IMR-90 (cell line): Measurements from ENCODE around the gene PCCA. TPM values are rescaled to one million over a fixed set of nuclear protein-coding genes. Genes with fewer than 3 reads are reported as not detected.
A peak's percentile ranks its signal among the peaks of the same experiment; 100 is the strongest.

ENCODE experiments used
- ATAC-seq: fragments of 200-7000 bp; cut with Tn5 transposase; 2 replicates; pipeline ENCODE4 v1.9.1; 2020; ENCODE audit warnings: low read depth, mild to moderate bottlenecking, moderate library complexity
- BruUV-seq: library from RNA; stranded (reverse); fragments of 400-500 nt; replicated peaks from 2 replicates; lab custom pipeline; 2021; lab: Mats Ljungman, UMichigan
- CTCF ChIA-PET: fragments of 300-600 bp; formaldehyde crosslinking; extraction: SDS; loops from one replicate; lab custom pipeline; 2021; ENCODE audit warnings: antibody characterized with exemption; lab: Yijun Ruan, JAX
- POLR2A ChIA-PET: fragments of 300-600 bp; sonication (Branson Sonifier 250); formaldehyde crosslinking; loops from one replicate; lab custom pipeline; 2022; ENCODE audit warnings: antibody characterized with exemption; ENCODE audit not compliant: unreplicated experiment; lab: Charles Lee
- DNase-seq: peaks from one replicate; pipeline ENCODE4 v3.0.0; 2013
- H2AFZ ChIP-seq: replicated peaks from 2 replicates; pipeline ENCODE3; 2013; ENCODE audit warnings: low read length, mild to moderate bottlenecking; ENCODE audit not compliant: poor library complexity
- H2AK5ac ChIP-seq: 2 replicates; pipeline ENCODE4 v1.6.1; 2013; ENCODE audit warnings: low read depth, low read length, inconsistent platforms
- H2AK9ac ChIP-seq: replicated peaks from 2 replicates; pipeline ENCODE3; 2013; ENCODE audit warnings: mild to moderate bottlenecking, low read depth, low read length, moderate library complexity; ENCODE audit not compliant: poor library complexity
- H2BK120ac ChIP-seq: 2 replicates; pipeline ENCODE4 v1.6.1; 2013; ENCODE audit warnings: low read depth, low read length, inconsistent platforms
- H2BK15ac ChIP-seq: 3 replicates; pipeline ENCODE4 v1.6.1; 2013; ENCODE audit warnings: low read depth, low read length, inconsistent platforms
- H2BK20ac ChIP-seq: 2 replicates; pipeline ENCODE4 v1.6.1; 2013; ENCODE audit warnings: low read depth, mild to moderate bottlenecking, inconsistent platforms, low read length, moderate library complexity
- H2BK5ac ChIP-seq: 2 replicates; pipeline ENCODE4 v1.6.1; 2013; ENCODE audit warnings: mild to moderate bottlenecking, low read depth, low read length, inconsistent platforms; ENCODE audit not compliant: poor library complexity, severe bottlenecking
- H3K14ac ChIP-seq: replicated peaks from 2 replicates; pipeline ENCODE4 v1.6.1; 2013; ENCODE audit warnings: low read depth, low read length, inconsistent platforms
- H3K18ac ChIP-seq: 2 replicates; pipeline ENCODE4 v1.6.1; 2013; ENCODE audit warnings: low read depth, low read length, control low read depth
- H3K23ac ChIP-seq: 2 replicates; pipeline ENCODE4 v1.6.1; 2013; ENCODE audit warnings: low read depth, low read length, inconsistent platforms
- H3K27ac ChIP-seq: 2 replicates; pipeline ENCODE4 v1.5.1; 2013; ENCODE audit warnings: mild to moderate bottlenecking, control low read depth, low read length; ENCODE audit not compliant: insufficient read depth
- H3K27me3 ChIP-seq: 2 replicates; pipeline ENCODE4 v1.6.1; 2013; ENCODE audit warnings: low read length; ENCODE audit not compliant: control insufficient read depth, insufficient read depth
- H3K36me3 ChIP-seq: 2 replicates; pipeline ENCODE4 v1.6.1; 2013; ENCODE audit warnings: low read length, mixed read lengths; ENCODE audit not compliant: control insufficient read depth, insufficient read depth
- H3K4ac ChIP-seq: 2 replicates; pipeline ENCODE4 v1.6.1; 2013; ENCODE audit warnings: low read depth, low read length, inconsistent platforms
- H3K4me1 ChIP-seq: 2 replicates; pipeline ENCODE4 v1.6.1; 2013; ENCODE audit warnings: low read length, mixed read lengths; ENCODE audit not compliant: control insufficient read depth, insufficient read depth
- H3K4me2 ChIP-seq: 2 replicates; pipeline ENCODE4 v1.6.1; 2013; ENCODE audit warnings: low read depth, mild to moderate bottlenecking, control low read depth, low read length, moderate library complexity
- H3K4me3 ChIP-seq: 2 replicates; pipeline ENCODE4 v1.5.1; 2013; ENCODE audit warnings: low read depth, mild to moderate bottlenecking, control low read depth, low read length, moderate library complexity; ENCODE audit not compliant: insufficient read depth
- H3K56ac ChIP-seq: 2 replicates; pipeline ENCODE4 v1.6.1; 2013; ENCODE audit warnings: low read length, inconsistent platforms; ENCODE audit not compliant: insufficient read depth; ENCODE audit errors: extremely low read depth
- H3K79me1 ChIP-seq, 2 experiments: 2 replicates each; pipeline ENCODE4 v1.6.1; 2013; ENCODE audit warnings: low read length in 2 of 2, inconsistent platforms in 1 of 2, low read depth in 1 of 2
- H3K9ac ChIP-seq: 2 replicates; pipeline ENCODE4 v1.6.1; 2013; ENCODE audit warnings: low read depth, low read length, control low read depth
- H3K9me1 ChIP-seq: 2 replicates; pipeline ENCODE4 v1.6.1; 2013; ENCODE audit warnings: low read length, inconsistent platforms; ENCODE audit not compliant: insufficient read depth
- H3K9me3 ChIP-seq: 2 replicates; pipeline ENCODE4 v1.6.1; 2013; ENCODE audit warnings: low read length; ENCODE audit not compliant: control insufficient read depth, insufficient read depth
- H4K20me1 ChIP-seq: 2 replicates; pipeline ENCODE4 v1.6.1; 2013; ENCODE audit warnings: low read length, inconsistent platforms; ENCODE audit not compliant: insufficient read depth
- H4K5ac ChIP-seq: 2 replicates; pipeline ENCODE4 v1.6.1; 2013; ENCODE audit warnings: mild to moderate bottlenecking, low read depth, low read length, control low read depth
- H4K8ac ChIP-seq, 2 experiments: 2 replicates each; pipeline ENCODE4 v1.6.1; 2013; ENCODE audit warnings: low read depth in 2 of 2, low read length in 2 of 2, control low read depth in 1 of 2, inconsistent platforms in 1 of 2
- H4K91ac ChIP-seq: 2 replicates; pipeline ENCODE4 v1.6.1; 2013; ENCODE audit warnings: low read depth, low read length, inconsistent platforms; ENCODE audit not compliant: insufficient read depth
- BHLHE40 ChIP-seq: fragments of 150-350 bp; IDR thresholded peaks from 2 replicates; pipeline ENCODE4 v1.6.1; 2016; ENCODE audit warnings: mild to moderate bottlenecking, low read depth, low read length
- MAFK ChIP-seq: IDR thresholded peaks from 2 replicates; pipeline ENCODE4 v1.6.1; 2012; ENCODE audit warnings: low read depth, low read length, improper control_type of control experiment
- RFX5 ChIP-seq: IDR thresholded peaks from 2 replicates; pipeline ENCODE4 v1.8.0; 2012; ENCODE audit warnings: low read depth, mild to moderate bottlenecking, low read length, moderate library complexity
- WGBS, 2 experiments: methylation state at CpG; one replicate each; pipeline versions ENCODE4 v1.1.5 to v1.1.7; 2013; ENCODE audit warnings: missing lambda C conversion rate in 2 of 2; ENCODE audit not compliant: insufficient read length in 1 of 2; ENCODE audit errors: extremely low coverage in 2 of 2; 5-methylcytosine and 5-hydroxymethylcytosine counted together
- dilution Hi-C: fragments of 300-500 bp; cut with HindIII; formaldehyde crosslinking; loops from one replicate; pipeline ENCODE4 v1.14.3; 2018; ENCODE audit warnings: low sequenced_read_pairs; ENCODE audit not compliant: unreplicated experiment
- in situ Hi-C: fragments of 300-500 bp; cut with MboI; formaldehyde crosslinking; loops from 3 replicates; pipeline ENCODE4 v1.14.3; 2019; ENCODE audit warnings: low sequenced_read_pairs, inconsistent platforms, mixed read lengths
- intact Hi-C: fragments of 100-400 bp; cut with micrococcal nuclease; formaldehyde crosslinking; loops from 2 replicates; pipeline ENCODE4 v1.10.0; 2022
- polyA plus RNA-seq, 3 experiments: library from polyadenylated mRNA; depleted of rRNA; stranded (reverse); fragments of >200 nt; gene quantifications; 2 replicates each; pipeline ENCODE4 v1.2.3, GENCODE V29; 2012; ENCODE audit warnings: low replicate concordance in 1 of 3
- total RNA-seq: library from RNA; depleted of rRNA; stranded (reverse); fragments of >200 nt; gene quantifications from 2 replicates; pipeline ENCODE4 v1.2.3, GENCODE V29; 2012
- TF ChIP-seq, protein P1 (sequence below): fragments of 150-350 bp; IDR thresholded peaks from 2 replicates; pipeline ENCODE4 v1.6.1; 2017; ENCODE audit warnings: mild to moderate bottlenecking, antibody characterized with exemption, low read length, low read depth

PCCA gene
- total and polyA plus RNA-seq, 2 of the 4 experiments (the other 2 are of a cell fraction), result 7.6 to 24.0 TPM

- no peak overlapping the region for H2AK5ac ChIP-seq
- H3K14ac ChIP-seq, result no peak overlapping the region
- H3K4me2 ChIP-seq, result no peak overlapping the region
- no peak overlapping the region for H2AFZ ChIP-seq
- no peak for DNase-seq
- TF ChIP-seq RFX5 (no peak), MAFK (no peak), BHLHE40 (no peak)
- TF ChIP-seq, protein P1, sequence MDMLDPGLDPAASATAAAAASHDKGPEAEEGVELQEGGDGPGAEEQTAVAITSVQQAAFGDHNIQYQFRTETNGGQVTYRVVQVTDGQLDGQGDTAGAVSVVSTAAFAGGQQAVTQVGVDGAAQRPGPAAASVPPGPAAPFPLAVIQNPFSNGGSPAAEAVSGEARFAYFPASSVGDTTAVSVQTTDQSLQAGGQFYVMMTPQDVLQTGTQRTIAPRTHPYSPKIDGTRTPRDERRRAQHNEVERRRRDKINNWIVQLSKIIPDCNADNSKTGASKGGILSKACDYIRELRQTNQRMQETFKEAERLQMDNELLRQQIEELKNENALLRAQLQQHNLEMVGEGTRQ, result no peak
- ATAC-seq, result peak; percentile 21
- H4K91ac ChIP-seq, result no peak overlapping the region
- H3K79me1 ChIP-seq, result no peaks in the 10 kb centered on the region
- 73% methylated on average over 3 of the region's 15 CpGs; no CpG with 5 or more reads in 1 of the 2 experiments for WGBS, 2 experiments
- ChIA-PET POLR2A (no interaction called here), CTCF (interaction anchor here (1.1 to 1.3 kb wide), 2 partner anchors 12 to 14 kb away, joined by 3 to 4 read pairs; no protein-coding TSS in a partner anchor)
- no peaks in the 10 kb centered on the region; the same call in 1 of the 2 replicates for H3K27me3 ChIP-seq
- no peak overlapping the region for H2BK120ac ChIP-seq
- H3K56ac ChIP-seq, result no peak overlapping the region
- intact Hi-C loops (no loop called here), in situ Hi-C loops (no loop called here), dilution Hi-C loops (no loop called here)
- no peak overlapping the region for H3K18ac ChIP-seq
- H3K9ac ChIP-seq, result no peak overlapping the region
- no peaks in the 10 kb centered on the region for H3K36me3 ChIP-seq
- H4K20me1 ChIP-seq, result no peaks in the 10 kb centered on the region
- peaks cover 4% of the 10 kb centered on the region; the same call in 1 of the 2 replicates for H3K4me1 ChIP-seq
- H2BK15ac ChIP-seq, result no peak overlapping the region
- H2AK9ac ChIP-seq, result no peak overlapping the region
- BruUV-seq, result no TSS peak
- H3K9me3 ChIP-seq, result no peaks in the 10 kb centered on the region
- no peak overlapping the region for H3K27ac ChIP-seq
- no peak overlapping the region for H3K4ac ChIP-seq
- no peak overlapping the region for H4K5ac ChIP-seq
- no peak overlapping the region for H2BK5ac ChIP-seq
- H3K9me1 ChIP-seq, result no peaks in the 10 kb centered on the region
- no peak overlapping the region for H2BK20ac ChIP-seq
- no peak overlapping the region for H3K23ac ChIP-seq
- no peak overlapping the region for H4K8ac ChIP-seq
- no peak overlapping the region for H3K4me3 ChIP-seq
These were observed 471.7 kb downstream of the PCCA start for GRCh38 chr13:100560498-100561157.
